Stimulated activated CD4-positive, alpha-beta T cell treated with anti-CD3 and anti-CD28 coated beads, TNF-alpha, amount 100 ng/mL, for 24 hours (primary cell): Measurements from ENCODE around the gene G6PC1.

Experiments
- DNase-seq, 3 experiments: peaks; one replicate each; pipeline ENCODE4 v3.0.0-alpha.2; 2020; ENCODE audit warnings: low read depth in 3 of 3

G6PC1 gene

GRCh38 chr17:42937712-42938596, 37.4 kb downstream of the G6PC1 start:
- DNase-seq = no peak

GRCh38 chr17:42944211-42944610, 43.6 kb downstream of the G6PC1 start:
- DNase-seq = no peak

GRCh38 chr17:42946812-42947211, 46.2 kb downstream of the G6PC1 start:
- DNase-seq = no peak

- no peak for DNase-seq
Measured at GRCh38 chr17:42950044-42950783, 49.6 kb downstream of the G6PC1 start.
